ENCODE results near the gene MRGPRE. TPM values are rescaled to one million over a fixed set of nuclear protein-coding genes. Genes with fewer than 3 reads are reported as not detected.

MRGPRE gene
- total and polyA plus RNA-seq, 4 donors = 0.23 TPM; not detected in 3

- no peak for DNase-seq (ENCODE audit: low spot score)
- Histone ChIP-seq H3K9me3 (ENCODE audit: control insufficient read depth in 4 of 4, low read length in 3 of 4) (no peaks in the 10 kb centered on the region), H3K9ac (ENCODE audit: low read depth in 1 of 2, low read length in 2 of 2) (no peak overlapping the region), H3K4me3 (ENCODE audit: low read depth in 1 of 3, low read length in 3 of 3) (no peak overlapping the region), H3K4me1 (ENCODE audit: control insufficient read depth in 4 of 4, insufficient read depth in 4 of 4, low read length in 3 of 4) (no peaks in the 10 kb centered on the region), H3K27me3 (ENCODE audit: control insufficient read depth in 4 of 4, insufficient read depth in 4 of 4, low read length in 3 of 4) (no peaks in the 10 kb centered on the region), H3K27ac (ENCODE audit: low read depth in 1 of 2, low read length in 2 of 2) (no peak overlapping the region), H3K36me3 (ENCODE audit: control insufficient read depth in 4 of 4, insufficient read depth in 3 of 4, low read depth in 1 of 4, low read length in 3 of 4) (no peaks in the 10 kb centered on the region)
- WGBS = 93% methylated on average over 19 of the region's 19 CpGs
- TF ChIP-seq, protein P1, sequence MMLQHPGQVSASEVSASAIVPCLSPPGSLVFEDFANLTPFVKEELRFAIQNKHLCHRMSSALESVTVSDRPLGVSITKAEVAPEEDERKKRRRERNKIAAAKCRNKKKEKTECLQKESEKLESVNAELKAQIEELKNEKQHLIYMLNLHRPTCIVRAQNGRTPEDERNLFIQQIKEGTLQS (IDR thresholded peaks at IDR 0.05) = no peak
- TF ChIP-seq HNF4G (IDR thresholded peaks at IDR 0.05) (no peak), EGR1 (IDR thresholded peaks at IDR 0.05; ENCODE audit: low read depth in 2 of 2) (no peak), SP1 (IDR thresholded peaks at IDR 0.05) (no peak), GABPA (IDR thresholded peaks at IDR 0.05 in 1 of 2, conservative IDR thresholded peaks at IDR 0.05 in 1 of 2) (no peak), FOXA2 (IDR thresholded peaks at IDR 0.05) (no peak), FOXA1 (IDR thresholded peaks at IDR 0.05) (no peak), NR2F2 (IDR thresholded peaks at IDR 0.05) (no peak), CTCF (IDR thresholded peaks at IDR 0.05; ENCODE audit: low read depth, low read length, missing input control) (no peak), YY1 (IDR thresholded peaks at IDR 0.05) (no peak)
- TF ChIP-seq, protein P2, sequence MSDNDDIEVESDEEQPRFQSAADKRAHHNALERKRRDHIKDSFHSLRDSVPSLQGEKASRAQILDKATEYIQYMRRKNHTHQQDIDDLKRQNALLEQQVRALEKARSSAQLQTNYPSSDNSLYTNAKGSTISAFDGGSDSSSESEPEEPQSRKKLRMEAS (IDR thresholded peaks at IDR 0.05) = no peak
- TF ChIP-seq, protein P3, sequence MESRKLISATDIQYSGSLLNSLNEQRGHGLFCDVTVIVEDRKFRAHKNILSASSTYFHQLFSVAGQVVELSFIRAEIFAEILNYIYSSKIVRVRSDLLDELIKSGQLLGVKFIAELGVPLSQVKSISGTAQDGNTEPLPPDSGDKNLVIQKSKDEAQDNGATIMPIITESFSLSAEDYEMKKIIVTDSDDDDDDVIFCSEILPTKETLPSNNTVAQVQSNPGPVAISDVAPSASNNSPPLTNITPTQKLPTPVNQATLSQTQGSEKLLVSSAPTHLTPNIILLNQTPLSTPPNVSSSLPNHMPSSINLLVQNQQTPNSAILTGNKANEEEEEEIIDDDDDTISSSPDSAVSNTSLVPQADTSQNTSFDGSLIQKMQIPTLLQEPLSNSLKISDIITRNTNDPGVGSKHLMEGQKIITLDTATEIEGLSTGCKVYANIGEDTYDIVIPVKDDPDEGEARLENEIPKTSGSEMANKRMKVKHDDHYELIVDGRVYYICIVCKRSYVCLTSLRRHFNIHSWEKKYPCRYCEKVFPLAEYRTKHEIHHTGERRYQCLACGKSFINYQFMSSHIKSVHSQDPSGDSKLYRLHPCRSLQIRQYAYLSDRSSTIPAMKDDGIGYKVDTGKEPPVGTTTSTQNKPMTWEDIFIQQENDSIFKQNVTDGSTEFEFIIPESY (IDR thresholded peaks at IDR 0.05) = no peak
Measured at GRCh38 chr11:3191586-3192324, 40.5 kb downstream of the MRGPRE start.

GRCh38 chr11:3190600-3190999 is 41.6 kb downstream of the MRGPRE start:
- no peak for DNase-seq (ENCODE audit: low spot score)
- TF ChIP-seq TAF1 (conservative IDR thresholded peaks at IDR 0.05) (no peak), HNF4A (conservative IDR thresholded peaks at IDR 0.05) (no peak), HNF4G (IDR thresholded peaks at IDR 0.05) (no peak), CTCF (IDR thresholded peaks at IDR 0.05; ENCODE audit: low read depth, low read length, missing input control) (no peak), GABPA (IDR thresholded peaks at IDR 0.05 in 1 of 2, conservative IDR thresholded peaks at IDR 0.05 in 1 of 2) (no peak), JUND (IDR thresholded peaks at IDR 0.05) (no peak), SP1 (IDR thresholded peaks at IDR 0.05) (no peak), NR2F2 (IDR thresholded peaks at IDR 0.05) (no peak), REST (IDR thresholded peaks at IDR 0.05) (no peak), RAD21 (IDR thresholded peaks at IDR 0.05) (no peak), RXRA (IDR thresholded peaks at IDR 0.05) (no peak)
- TF ChIP-seq, protein P1 (IDR thresholded peaks at IDR 0.05) = no peak
- TF ChIP-seq, protein P2 (IDR thresholded peaks at IDR 0.05) = no peak
- no peaks in the 10 kb centered on the region for H3K36me3 ChIP-seq (ENCODE audit: control insufficient read depth in 4 of 4, insufficient read depth in 3 of 4, low read depth in 1 of 4, low read length in 3 of 4)
- no peaks in the 10 kb centered on the region for H3K27me3 ChIP-seq (ENCODE audit: control insufficient read depth in 4 of 4, insufficient read depth in 4 of 4, low read length in 3 of 4)
- no peak overlapping the region for H3K27ac ChIP-seq (ENCODE audit: low read depth in 1 of 2, low read length in 2 of 2)
- H3K4me3 ChIP-seq (ENCODE audit: low read depth in 1 of 3, low read length in 3 of 3) = no peak overlapping the region
- WGBS = 79% methylated on average over 6 of the region's 6 CpGs
- H3K9me3 ChIP-seq (ENCODE audit: control insufficient read depth in 4 of 4, low read length in 3 of 4) = peaks cover 0 to 2% (median 0%) of the 10 kb centered on the region in 4 donors
- H3K9ac ChIP-seq (ENCODE audit: low read depth in 1 of 2, low read length in 2 of 2) = no peak overlapping the region
- H3K4me1 ChIP-seq (ENCODE audit: control insufficient read depth in 4 of 4, insufficient read depth in 4 of 4, low read length in 3 of 4) = no peaks in the 10 kb centered on the region
